Heart right ventricle (tissue), 16 donors: ENCODE measurements around the gene NUP62CL. TPM values are rescaled to one million over a fixed set of nuclear protein-coding genes. Genes with fewer than 3 reads are reported as not detected.

Source experiments
- ATAC-seq, 8 donors: fragments of 200-7000 bp; cut with Tn5 transposase; one replicate each; pipeline ENCODE4 v1.9.1; 2020; ENCODE audit warnings: mild to moderate bottlenecking in 8 of 8, moderate library complexity in 8 of 8, moderate number of reproducible peaks in 1 of 8
- DNase-seq, 2 donors: peaks; one replicate each; pipeline ENCODE4 v3.0.0-alpha.2; 2020
- H3K27ac ChIP-seq, 10 donors: fragments of 200-600 bp; sonication (generic) in 2 of 10; one replicate each; pipeline versions ENCODE4 v1.5.0 to v1.8.0; 2020 to 2022; ENCODE audit warnings: mild to moderate bottlenecking in 3 of 10
- H3K27me3 ChIP-seq, 7 donors: fragments of 200-600 bp; one replicate each; pipeline ENCODE4 v1.8.0; 2021 to 2022; ENCODE audit warnings: mild to moderate bottlenecking in 2 of 7
- H3K36me3 ChIP-seq, 9 donors: fragments of 200-600 bp; sonication (generic) in 1 of 9; one replicate each; pipeline versions ENCODE4 v1.5.0 to v1.8.0; 2020 to 2022; ENCODE audit warnings: mild to moderate bottlenecking in 2 of 9
- H3K4me1 ChIP-seq, 9 donors: fragments of 200-600 bp; sonication (generic) in 1 of 9; one replicate each; pipeline versions ENCODE4 v1.5.0 to v1.8.0; 2020 to 2022; ENCODE audit warnings: mild to moderate bottlenecking in 4 of 9
- H3K4me3 ChIP-seq, 10 donors: fragments of 200-600 bp; sonication (generic) in 2 of 10; one replicate each; pipeline versions ENCODE4 v1.5.0 to v1.8.0; 2020 to 2022; ENCODE audit warnings: mild to moderate bottlenecking in 7 of 10, moderate library complexity in 2 of 10
- H3K9me3 ChIP-seq, 11 donors: fragments of 200-600 bp in 10 of 11; sonication (generic) in 2 of 11; one replicate each; pipeline versions ENCODE4 v1.5.0 to v1.8.0; 2013 to 2022; ENCODE audit warnings: mild to moderate bottlenecking in 2 of 11, control low read depth in 1 of 11, moderate library complexity in 1 of 11
- CTCF ChIP-seq, 9 donors: fragments of 200-600 bp; sonication (generic) in 2 of 9; IDR thresholded peaks; one replicate each; pipeline versions ENCODE4 v1.5.0 to v1.8.0; 2021 to 2022; ENCODE audit warnings: antibody characterized with exemption in 9 of 9, mild to moderate bottlenecking in 5 of 9, moderate library complexity in 1 of 9
- WGBS, 2 donors: extraction: QIAGEN DNeasy Blood & Tissue Kit; methylation state at CpG; one replicate each; pipeline ENCODE4 v1.1.7; 2013; ENCODE audit warnings: inconsistent platforms in 1 of 2; 5-methylcytosine and 5-hydroxymethylcytosine counted together
- intact Hi-C, 10 donors: fragments of 100-400 bp; cut with DNase I; formaldehyde crosslinking; loops; one replicate each; pipeline versions ENCODE4 v1.11.1 to v1.14.2; 2022
- polyA plus RNA-seq, 2 donors: library from polyadenylated mRNA; stranded (reverse); fragments of 200-250 nt; gene quantifications; one replicate each; pipeline ENCODE4 v1.2.3, GENCODE V29; 2013
- total RNA-seq, 10 donors: library from RNA; stranded (reverse); fragmentation: NEBNext Ultra II Directional in 3 of 10; extraction: Animal tissue kit (Norgen Biotek cat#: 25700) in 3 of 10; gene quantifications; one replicate each; pipeline versions ENCODE4 v1.2.1 to v1.2.4, GENCODE V29; 2021 to 2023
- donor health status: Arrhythmogenic right ventricular cardiomyopathy.
- donor health status: ischemic (EF 13 %, LVEDD 7.1; RV severe dilation, severe dysfunction).
- donor health status: healthy with polysubstance abuse.
- donor health status: DM: no; HTN: yes; CAD: no.
- donor health status: DM: no; HTN: no; CAD: no.
- donor health status: ischemic (EF 25% LVEDD 6.9; RV normal size, moderate dysfunction).
- donor health status: ischemic (EF 25% LVEDD 5.7; RV mildly dilated, moderate dysfunction).
- donor health status: healthy.
- donor health status: DM: yes; HTN: yes; CAD: no.
- donor health status: Ischemic cardiomyopathy.
- donor health status: ischemic (EF 35%, LVEDD 5.7; RV mildly dilated, moderate dysfunction).
- donor health status: nonischemic (EF 11% LVEDD 7.7; RV severe dilation, severe dysfunction).
- donor health status: DM: yes; HTN: yes; CAD: no.
- donor health status: PGD.
- donor health status: ischemic (EF 29% LVEDD 5.4; RV normal size, mild dysfunction).
- donor health status: nonischemic (EF 23%, LVEDD 6.1; RV moderate dilation, normal function).

NUP62CL gene
- total and polyA plus RNA-seq, 12 donors: 0.23 to 2.8 (median 0.85) TPM; not detected in 1

GRCh38 chrX:107118322-107119147, 87.7 kb downstream of the NUP62CL start, which contains the start of gene RBM41:
Gene RBM41 (minus strand): TSS chrX:107118822. CDS start chrX:107118773, 49 bp downstream.
- no peaks in the 10 kb centered on the region for H3K9me3 ChIP-seq
- 1% methylated on average over 36 to 37 of the region's 37 CpGs for WGBS, 2 donors
- DNase-seq (peak; percentile 68 to 71), ATAC-seq (peak; percentile 96 to 100 (median 100))
- intact Hi-C loops: no loop called here
- H3K4me3 ChIP-seq: peak within 1 kb of the TSS; percentile 41 to 79 (median 66)
- no peak for TF ChIP-seq CTCF (IDR thresholded peaks at IDR 0.05)
- peak within 1 kb of the TSS; percentile 0 to 84 (median 74) for H3K27ac ChIP-seq
- H3K36me3 ChIP-seq: peaks cover 0 to 32% (median under 1%) of the 10 kb centered on the region in 9 donors
- peaks cover 0 to 13% (median 3%) of the 10 kb centered on the region in 9 donors for H3K4me1 ChIP-seq
- peaks cover 0 to 39% (median 0%) of the 10 kb centered on the region in 7 donors for H3K27me3 ChIP-seq

- Histone ChIP-seq H3K4me3 (peak overlapping the region; percentile 41 to 79 (median 66)), H3K27me3 (peaks cover 0 to 36% (median 0%) of the 10 kb centered on the region in 7 donors), H3K9me3 (no peaks in the 10 kb centered on the region), H3K36me3 (peaks cover 0 to 37% (median 5%) of the 10 kb centered on the region in 9 donors), H3K4me1 (peaks cover 0 to 13% (median 3%) of the 10 kb centered on the region in 9 donors), H3K27ac (peak overlapping the region in 7 of 10 donors; percentile 39 to 84 (median 75))
- no peak for DNase-seq
- TF ChIP-seq CTCF (IDR thresholded peaks at IDR 0.05): no peak
- 0% methylated on average over 8 of the region's 8 CpGs for WGBS, 2 donors
- ATAC-seq: peak in 6 of 8 donors; percentile 19 to 41 (median 34)
- intact Hi-C loops: no loop called here
These were observed 88.3 kb downstream of the NUP62CL start for GRCh38 chrX:107117993-107118321.

GRCh38 chrX:107107459-107107858, 98.8 kb downstream of the NUP62CL start:
- 100% methylated on average over 1 of the region's 1 CpG for WGBS, 2 donors
- Histone ChIP-seq H3K27ac (no peak overlapping the region), H3K9me3 (peaks cover 0 to 4% (median 0%) of the 10 kb centered on the region in 11 donors), H3K27me3 (no peaks in the 10 kb centered on the region), H3K4me1 (no peaks in the 10 kb centered on the region), H3K36me3 (peaks cover 0 to 33% (median 0%) of the 10 kb centered on the region in 9 donors), H3K4me3 (no peak overlapping the region)
- intact Hi-C loops: loop anchor here in 1 of 10 donors (10.0 kb wide), 1 partner anchor 1217 kb away; no protein-coding TSS in a partner anchor
- ATAC-seq: no peak
- no peak for DNase-seq
- TF ChIP-seq CTCF (IDR thresholded peaks at IDR 0.05): no peak

GRCh38 chrX:107102980-107103379, 103.3 kb downstream of the NUP62CL start:
- no peaks in the 10 kb centered on the region for H3K4me1 ChIP-seq
- DNase-seq (no peak), ATAC-seq (no peak)
- H3K36me3 ChIP-seq: peaks cover 0 to 30% (median 0%) of the 10 kb centered on the region in 9 donors
- WGBS, 2 donors: 13 to 36% methylated on average over 1 of the region's 1 CpG
- H3K9me3 ChIP-seq: no peaks in the 10 kb centered on the region
- intact Hi-C loops: loop anchor here in 1 of 10 donors (10.0 kb wide), 1 partner anchor 1222 kb away; no protein-coding TSS in a partner anchor
- H3K27ac ChIP-seq: no peak overlapping the region
- H3K27me3 ChIP-seq: no peaks in the 10 kb centered on the region
- peak in 1 of 9 donors; percentile 13 for TF ChIP-seq CTCF (IDR thresholded peaks at IDR 0.05)
- H3K4me3 ChIP-seq: no peak overlapping the region
